ENCODE measurements around the gene BLID. TPM values are rescaled to one million over a fixed set of nuclear protein-coding genes. Genes with fewer than 3 reads are reported as not detected.

The BLID gene
- total and polyA plus RNA-seq, 2 of the 8 experiments (the other 6 are each of a cell fraction or from before 2014, with no cell fraction given), result not detected

DNA sequence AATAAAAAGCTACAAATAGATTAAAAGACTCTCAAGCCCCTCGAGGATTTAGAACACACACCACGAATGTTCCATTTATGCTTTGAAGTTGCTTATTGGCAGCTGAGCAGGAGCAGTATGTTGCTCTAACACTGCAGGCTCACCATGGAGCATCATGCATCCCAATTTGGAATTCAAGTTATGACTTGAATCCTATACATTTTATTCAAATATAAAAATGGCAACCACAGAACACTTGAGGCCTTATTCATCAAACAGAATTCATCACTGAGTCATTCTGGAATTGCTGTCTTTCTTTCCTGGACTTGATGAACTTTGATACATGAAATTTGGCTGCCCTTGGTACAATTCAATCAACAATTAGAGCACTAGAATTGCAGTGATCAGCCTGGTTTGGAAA is 24.5 kb upstream of the BLID start (continued):
- TF ChIP-seq CHD7 (IDR thresholded peaks at IDR 0.05; ENCODE audit: insufficient replicate concordance, low read length), result no peak
- no peak for TF ChIP-seq BRCA1 (IDR thresholded peaks at IDR 0.05; ENCODE audit: low read depth, low read length)
- no peak for TF ChIP-seq RBBP5 (IDR thresholded peaks at IDR 0.05; ENCODE audit: borderline replicate concordance, low read depth, low read length)
- TF ChIP-seq HDAC2 (IDR thresholded peaks at IDR 0.05; ENCODE audit: borderline replicate concordance in 1 of 2, low read depth in 2 of 2, low read length in 2 of 2), result no peak
- TF ChIP-seq GABPA (IDR thresholded peaks at IDR 0.05; ENCODE audit: borderline replicate concordance, insufficient read depth, low read length), result no peak
- TF ChIP-seq HDAC6 (IDR thresholded peaks at IDR 0.05; ENCODE audit: low read depth, low read length), result no peak
- TF ChIP-seq TBP (IDR thresholded peaks at IDR 0.05; ENCODE audit: low read depth, low read length), result no peak
- TF ChIP-seq KDM1A (IDR thresholded peaks at IDR 0.05; ENCODE audit: borderline replicate concordance, low read length), result no peak
- TF ChIP-seq, protein P1, sequence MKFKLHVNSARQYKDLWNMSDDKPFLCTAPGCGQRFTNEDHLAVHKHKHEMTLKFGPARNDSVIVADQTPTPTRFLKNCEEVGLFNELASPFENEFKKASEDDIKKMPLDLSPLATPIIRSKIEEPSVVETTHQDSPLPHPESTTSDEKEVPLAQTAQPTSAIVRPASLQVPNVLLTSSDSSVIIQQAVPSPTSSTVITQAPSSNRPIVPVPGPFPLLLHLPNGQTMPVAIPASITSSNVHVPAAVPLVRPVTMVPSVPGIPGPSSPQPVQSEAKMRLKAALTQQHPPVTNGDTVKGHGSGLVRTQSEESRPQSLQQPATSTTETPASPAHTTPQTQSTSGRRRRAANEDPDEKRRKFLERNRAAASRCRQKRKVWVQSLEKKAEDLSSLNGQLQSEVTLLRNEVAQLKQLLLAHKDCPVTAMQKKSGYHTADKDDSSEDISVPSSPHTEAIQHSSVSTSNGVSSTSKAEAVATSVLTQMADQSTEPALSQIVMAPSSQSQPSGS (IDR thresholded peaks at IDR 0.05; ENCODE audit: low read length), result no peak
